A673 (cell line): ENCODE measurements around the gene FRMD1. TPM values are rescaled to one million over a fixed set of nuclear protein-coding genes. Genes with fewer than 3 reads are reported as not detected.

ENCODE experiments used
- BruUV-seq: library from RNA; stranded (reverse); fragments of 400-500 nt; replicated peaks from 2 replicates; lab custom pipeline; 2021; lab: Mats Ljungman, UMichigan
- CTCF ChIA-PET: fragments of 300-600 bp; sonication (Branson Sonifier 250); formaldehyde crosslinking; loops from one replicate; lab custom pipeline; 2022; ENCODE audit warnings: antibody characterized with exemption; lab: Charles Lee
- POLR2A ChIA-PET: fragments of 300-600 bp; sonication (Branson Sonifier 250); formaldehyde crosslinking; loops from one replicate; lab custom pipeline; 2022; ENCODE audit warnings: antibody characterized with exemption; ENCODE audit not compliant: low non-redundant PET; lab: Charles Lee
- DNase-seq: peaks from one replicate; pipeline ENCODE4 v3.0.0-alpha.2; 2015; ENCODE audit warnings: low spot score
- H3K27ac ChIP-seq: fragments of 200-600 bp; sonication (generic); 2 replicates; pipeline ENCODE4 v1.5.1; 2016; ENCODE audit warnings: mixed run types, low read depth, mild to moderate bottlenecking, mixed read lengths, antibody characterized with exemption, low read length; ENCODE audit not compliant: poor library complexity, severe bottlenecking
- H3K27me3 ChIP-seq: fragments of 200-600 bp; sonication (generic); replicated peaks from 2 replicates; pipeline ENCODE4 v1.6.1; 2017; ENCODE audit warnings: mixed run types, low read depth, mild to moderate bottlenecking, mixed read lengths, antibody characterized with exemption, low read length; ENCODE audit not compliant: insufficient read depth, poor library complexity
- H3K36me3 ChIP-seq: fragments of 200-600 bp; sonication (generic); 2 replicates; pipeline ENCODE4 v1.6.1; 2016; ENCODE audit warnings: mixed run types, mild to moderate bottlenecking, mixed read lengths, antibody characterized with exemption, low read length; ENCODE audit not compliant: insufficient read depth, poor library complexity, severe bottlenecking
- H3K4me1 ChIP-seq: fragments of 200-600 bp; sonication (generic); 2 replicates; pipeline ENCODE4 v1.6.1; 2017; ENCODE audit warnings: mixed run types, mild to moderate bottlenecking, mixed read lengths, antibody characterized with exemption, low read length; ENCODE audit not compliant: insufficient read depth, poor library complexity, severe bottlenecking
- H3K4me3 ChIP-seq: fragments of 200-600 bp; sonication (generic); 2 replicates; pipeline ENCODE4 v1.5.1; 2016; ENCODE audit warnings: low read depth, mixed run types, mild to moderate bottlenecking, mixed read lengths, low read length; ENCODE audit not compliant: poor library complexity, severe bottlenecking
- H3K9me3 ChIP-seq: fragments of 200-600 bp; sonication (generic); 2 replicates; pipeline ENCODE4 v1.6.1; 2016; ENCODE audit warnings: mixed run types, low read depth, mild to moderate bottlenecking, mixed read lengths, antibody characterized with exemption, low read length; ENCODE audit not compliant: poor library complexity, severe bottlenecking
- EZH2 ChIP-seq: fragments of 200-600 bp; sonication (generic); IDR thresholded peaks from 2 replicates; pipeline ENCODE4 v1.6.1; 2017; ENCODE audit warnings: borderline replicate concordance, low read depth, mild to moderate bottlenecking, mixed read lengths, antibody characterized with exemption, low read length; ENCODE audit not compliant: poor library complexity, severe bottlenecking
- intact Hi-C: fragments of 100-400 bp; cut with micrococcal nuclease; formaldehyde crosslinking; loops from one replicate; pipeline ENCODE4 v1.10.0; 2022; ENCODE audit not compliant: unreplicated experiment
- total RNA-seq: library from RNA; stranded (reverse); gene quantifications from 2 replicates; pipeline ENCODE4 v1.2.3, GENCODE V29; 2021
- TF ChIP-seq, protein P1 (sequence below): fragments of 300-800, 200-600 bp; sonication (generic); conservative IDR thresholded peaks from 2 replicates; pipeline ENCODE4 v1.5.1; 2017; ENCODE audit warnings: low read depth, mild to moderate bottlenecking, antibody characterized with exemption, low read length, moderate library complexity, mixed read lengths

Gene FRMD1
- total RNA-seq, 1 experiment from 2014 or later: not detected

- TF ChIP-seq, protein P1, sequence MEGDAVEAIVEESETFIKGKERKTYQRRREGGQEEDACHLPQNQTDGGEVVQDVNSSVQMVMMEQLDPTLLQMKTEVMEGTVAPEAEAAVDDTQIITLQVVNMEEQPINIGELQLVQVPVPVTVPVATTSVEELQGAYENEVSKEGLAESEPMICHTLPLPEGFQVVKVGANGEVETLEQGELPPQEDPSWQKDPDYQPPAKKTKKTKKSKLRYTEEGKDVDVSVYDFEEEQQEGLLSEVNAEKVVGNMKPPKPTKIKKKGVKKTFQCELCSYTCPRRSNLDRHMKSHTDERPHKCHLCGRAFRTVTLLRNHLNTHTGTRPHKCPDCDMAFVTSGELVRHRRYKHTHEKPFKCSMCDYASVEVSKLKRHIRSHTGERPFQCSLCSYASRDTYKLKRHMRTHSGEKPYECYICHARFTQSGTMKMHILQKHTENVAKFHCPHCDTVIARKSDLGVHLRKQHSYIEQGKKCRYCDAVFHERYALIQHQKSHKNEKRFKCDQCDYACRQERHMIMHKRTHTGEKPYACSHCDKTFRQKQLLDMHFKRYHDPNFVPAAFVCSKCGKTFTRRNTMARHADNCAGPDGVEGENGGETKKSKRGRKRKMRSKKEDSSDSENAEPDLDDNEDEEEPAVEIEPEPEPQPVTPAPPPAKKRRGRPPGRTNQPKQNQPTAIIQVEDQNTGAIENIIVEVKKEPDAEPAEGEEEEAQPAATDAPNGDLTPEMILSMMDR: no peak
- no peak for TF ChIP-seq EZH2
- no TSS peak for BruUV-seq
- H3K27ac ChIP-seq: no peak overlapping the region
- H3K9me3 ChIP-seq: no peaks in the 10 kb centered on the region
- no peaks in the 10 kb centered on the region for H3K36me3 ChIP-seq
- ChIA-PET POLR2A (no interaction called here), CTCF (no interaction called here)
- H3K27me3 ChIP-seq: no peaks in the 10 kb centered on the region
- DNase-seq: no peak
- H3K4me1 ChIP-seq: no peaks in the 10 kb centered on the region
- no peak overlapping the region for H3K4me3 ChIP-seq
- intact Hi-C loops: no loop called here
Observed at GRCh38 chr6:168126566-168127383, 47.8 kb upstream of the FRMD1 start.

GRCh38 chr6:168125429-168126001 lies 46.5 kb upstream of the FRMD1 start:
- ChIA-PET CTCF (no interaction called here), POLR2A (no interaction called here)
- no peak for DNase-seq
- Histone ChIP-seq H3K9me3 (no peaks in the 10 kb centered on the region), H3K27ac (no peak overlapping the region), H3K36me3 (no peaks in the 10 kb centered on the region), H3K4me1 (no peaks in the 10 kb centered on the region), H3K27me3 (no peaks in the 10 kb centered on the region), H3K4me3 (no peak overlapping the region)
- TF ChIP-seq EZH2: no peak
- TF ChIP-seq, protein P1: no peak
- BruUV-seq: no TSS peak
- intact Hi-C loops: no loop called here

DNA sequence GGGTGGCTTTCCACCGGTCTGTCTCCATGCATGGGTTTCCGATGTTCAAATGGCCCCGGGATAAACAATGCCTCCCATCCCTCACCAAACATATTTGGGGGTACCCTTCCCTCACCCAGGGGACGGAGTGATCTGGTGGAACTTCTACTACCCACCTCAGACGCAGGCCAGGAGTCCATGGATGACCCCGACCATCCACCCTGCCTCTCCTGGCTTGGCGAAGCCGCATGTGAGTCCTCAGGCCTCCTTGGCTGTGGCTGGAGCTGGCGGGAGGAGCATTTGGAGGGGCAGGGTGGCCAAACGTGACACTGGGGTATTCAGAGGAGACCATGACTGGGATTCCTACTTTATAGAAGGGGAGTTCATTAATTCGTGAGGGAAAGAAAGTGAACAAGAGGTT lies 45.9 kb upstream of the FRMD1 start:
- POLR2A ChIA-PET: no interaction called here
- DNase-seq: no peak
- intact Hi-C loops: no loop called here
- no peaks in the 10 kb centered on the region for H3K4me1 ChIP-seq
- H3K9me3 ChIP-seq: no peaks in the 10 kb centered on the region
- no peaks in the 10 kb centered on the region for H3K27me3 ChIP-seq
- BruUV-seq: no TSS peak
- TF ChIP-seq, protein P1: no peak
- CTCF ChIA-PET: no interaction called here
- H3K4me3 ChIP-seq: no peak overlapping the region
- no peaks in the 10 kb centered on the region for H3K36me3 ChIP-seq
- no peak overlapping the region for H3K27ac ChIP-seq
